ENCODE results near the gene PSME3.

The PSME3 gene

GRCh38 chr17:42832213-42832933 is 824 bp upstream of the PSME3 start:
- no peak for DNase-seq (ENCODE audit: low read depth)
- H3K4me3 ChIP-seq (ENCODE audit: low read depth, low read length): peak overlapping the region; percentile 95
- no peak for TF ChIP-seq CTCF (IDR thresholded peaks at IDR 0.05; ENCODE audit: insufficient read depth, low read depth, low read length, missing control alignments)

- DNase-seq (ENCODE audit: low read depth): no peak
- peak overlapping the region; percentile 95 for H3K4me3 ChIP-seq (ENCODE audit: low read depth, low read length)
- TF ChIP-seq CTCF (IDR thresholded peaks at IDR 0.05; ENCODE audit: insufficient read depth, low read depth, low read length, missing control alignments): no peak
Measured at GRCh38 chr17:42833767-42834422, 698 bp downstream of the PSME3 start.

GRCh38 chr17:42835732-42836131 is 2.5 kb downstream of the PSME3 start:
- no peak for DNase-seq (ENCODE audit: low read depth)
- H3K4me3 ChIP-seq (ENCODE audit: low read depth, low read length): no peak overlapping the region
- no peak for TF ChIP-seq CTCF (IDR thresholded peaks at IDR 0.05; ENCODE audit: insufficient read depth, low read depth, low read length, missing control alignments)

GRCh38 chr17:42841975-42842685 is 8.9 kb downstream of the PSME3 start:
- H3K4me3 ChIP-seq (ENCODE audit: low read depth, low read length): no peak overlapping the region
- no peak for DNase-seq (ENCODE audit: low read depth)
- no peak for TF ChIP-seq CTCF (IDR thresholded peaks at IDR 0.05; ENCODE audit: insufficient read depth, low read depth, low read length, missing control alignments)

GRCh38 chr17:42843358-42843934 is 10.2 kb downstream of the PSME3 start:
- TF ChIP-seq CTCF (IDR thresholded peaks at IDR 0.05; ENCODE audit: insufficient read depth, low read depth, low read length, missing control alignments): peak; percentile 81
- peak; percentile 37 for DNase-seq (ENCODE audit: low read depth)
- no peak overlapping the region for H3K4me3 ChIP-seq (ENCODE audit: low read depth, low read length)

- H3K4me3 ChIP-seq (ENCODE audit: low read depth, low read length): no peak within 1 kb of the TSS
- DNase-seq (ENCODE audit: low read depth): no peak
- no peak for TF ChIP-seq CTCF (IDR thresholded peaks at IDR 0.05; ENCODE audit: insufficient read depth, low read depth, low read length, missing control alignments)
Measured at GRCh38 chr17:42844271-42844670, 11.1 kb downstream of the PSME3 start, which contains the start of gene AOC2. TSS of gene AOC2 (plus strand) at chr17:42844580. CDS start at chr17:42844627, 47 bp downstream.
